GM12875 (cell line): ENCODE results near the gene ACVR1B.
A peak's percentile ranks its signal among the peaks of the same experiment; 100 is the strongest.

Experiments
- H3K4me3 ChIP-seq: one replicate; pipeline ENCODE4 v1.5.1; 2011; ENCODE audit warnings: low read depth, low read length, control low read depth
- TF ChIP-seq, protein P1 (sequence below): IDR thresholded peaks from 2 replicates; pipeline ENCODE4 v1.5.1; 2011; ENCODE audit warnings: low read depth, mild to moderate bottlenecking, control low read depth, inconsistent platforms, low read length, moderate library complexity, borderline replicate concordance; ENCODE audit not compliant: insufficient read depth

Gene ACVR1B

GRCh38 chr12:52038447-52038846 is 86.9 kb downstream of the ACVR1B start:
- TF ChIP-seq, protein P1, sequence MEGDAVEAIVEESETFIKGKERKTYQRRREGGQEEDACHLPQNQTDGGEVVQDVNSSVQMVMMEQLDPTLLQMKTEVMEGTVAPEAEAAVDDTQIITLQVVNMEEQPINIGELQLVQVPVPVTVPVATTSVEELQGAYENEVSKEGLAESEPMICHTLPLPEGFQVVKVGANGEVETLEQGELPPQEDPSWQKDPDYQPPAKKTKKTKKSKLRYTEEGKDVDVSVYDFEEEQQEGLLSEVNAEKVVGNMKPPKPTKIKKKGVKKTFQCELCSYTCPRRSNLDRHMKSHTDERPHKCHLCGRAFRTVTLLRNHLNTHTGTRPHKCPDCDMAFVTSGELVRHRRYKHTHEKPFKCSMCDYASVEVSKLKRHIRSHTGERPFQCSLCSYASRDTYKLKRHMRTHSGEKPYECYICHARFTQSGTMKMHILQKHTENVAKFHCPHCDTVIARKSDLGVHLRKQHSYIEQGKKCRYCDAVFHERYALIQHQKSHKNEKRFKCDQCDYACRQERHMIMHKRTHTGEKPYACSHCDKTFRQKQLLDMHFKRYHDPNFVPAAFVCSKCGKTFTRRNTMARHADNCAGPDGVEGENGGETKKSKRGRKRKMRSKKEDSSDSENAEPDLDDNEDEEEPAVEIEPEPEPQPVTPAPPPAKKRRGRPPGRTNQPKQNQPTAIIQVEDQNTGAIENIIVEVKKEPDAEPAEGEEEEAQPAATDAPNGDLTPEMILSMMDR, result no peak
- no peak overlapping the region for H3K4me3 ChIP-seq

DNA sequence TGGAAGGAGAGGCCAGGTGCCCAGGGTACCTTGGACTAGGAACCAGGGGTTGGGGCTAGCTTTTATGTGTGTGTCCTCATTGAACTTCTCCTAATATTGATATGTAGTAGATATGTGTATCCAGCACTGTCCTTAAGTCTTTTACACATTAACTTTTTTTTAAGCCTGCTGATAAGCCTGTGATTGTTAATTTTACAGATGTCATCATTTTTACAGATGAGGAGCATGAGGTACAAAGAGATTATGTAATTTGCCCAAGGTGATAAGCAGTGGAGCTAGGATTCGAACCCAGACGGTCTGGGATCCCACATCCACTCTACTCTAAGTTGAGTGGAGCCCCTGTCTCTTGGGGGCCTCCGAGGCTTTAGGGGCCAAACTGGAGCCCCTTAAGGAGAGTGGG is 89.5 kb downstream of the ACVR1B start:
- TF ChIP-seq, protein P1, result no peak
- H3K4me3 ChIP-seq, result no peak overlapping the region

DNA sequence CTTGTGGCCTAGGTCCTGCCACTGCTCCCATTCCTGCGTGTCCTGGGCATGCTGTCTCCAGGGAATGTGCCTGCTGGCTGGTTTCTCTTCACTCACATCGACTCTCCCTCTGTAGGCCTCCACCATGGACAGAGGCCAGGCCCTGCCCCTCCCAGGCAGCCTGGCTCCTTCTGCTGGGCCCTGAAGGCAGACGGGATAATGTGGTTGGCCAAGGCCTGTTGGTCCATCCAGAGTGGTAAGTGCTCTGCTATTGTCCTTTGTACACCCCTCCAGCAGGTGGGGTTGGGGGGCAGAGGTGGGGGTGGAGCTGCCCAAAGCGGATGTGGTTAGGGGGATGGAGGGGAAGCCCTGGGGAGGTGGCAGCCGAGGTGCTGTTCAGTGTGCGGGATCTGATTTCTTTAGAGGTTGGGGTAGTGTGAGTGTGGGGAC is 90.2 kb downstream of the ACVR1B start:
- H3K4me3 ChIP-seq, result peak overlapping the region; percentile 21

GRCh38 chr12:52042706-52043385 is 91.3 kb downstream of the ACVR1B start:
- TF ChIP-seq, protein P1, result no peak
- H3K4me3 ChIP-seq, result no peak overlapping the region

More for the DNA sequence above, 90.2 kb downstream of the ACVR1B start:
- TF ChIP-seq, protein P1, result peak; percentile 30; the same call in 1 of the 2 replicates

DNA sequence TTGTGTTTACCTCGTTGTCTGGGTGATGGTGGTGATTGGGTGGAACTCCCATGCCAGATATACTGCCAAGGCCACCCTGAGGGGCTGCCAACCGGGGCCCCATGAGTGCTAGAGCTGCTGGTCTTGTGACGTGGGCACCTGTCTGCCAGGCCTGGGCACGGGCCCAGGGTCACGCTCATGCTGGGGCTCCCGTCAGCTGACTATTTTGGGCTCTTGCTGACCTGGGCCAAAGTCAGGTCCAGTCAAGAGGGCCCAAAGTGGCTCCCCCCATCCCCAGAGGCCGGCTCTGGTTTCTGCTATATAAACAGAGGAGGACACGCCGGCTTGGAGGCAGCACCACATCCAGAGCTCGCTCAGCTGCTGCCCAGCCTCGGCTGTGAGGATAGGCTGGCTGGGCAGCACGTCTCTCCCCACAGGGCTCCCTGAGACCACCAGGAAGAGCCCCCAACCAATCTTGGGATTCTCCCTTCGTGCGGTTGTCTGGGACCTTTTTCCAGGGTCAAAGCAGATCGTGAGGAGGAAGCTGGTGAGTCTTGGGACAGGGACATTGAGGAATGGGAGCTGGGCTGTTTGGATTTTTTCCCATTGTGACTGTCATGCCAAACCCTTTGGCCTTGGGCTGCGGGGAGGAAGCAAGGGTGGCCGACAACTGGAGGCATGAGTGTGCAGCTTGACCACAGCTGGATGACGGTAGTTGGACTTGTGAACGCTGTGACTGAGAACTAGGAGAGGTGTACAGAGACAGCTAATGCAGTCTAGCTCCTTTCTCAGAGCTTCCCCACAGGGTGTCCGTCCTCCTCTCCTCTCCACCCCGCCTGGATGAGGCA is 92.1 kb downstream of the ACVR1B start:
- TF ChIP-seq, protein P1, result no peak
- H3K4me3 ChIP-seq, result no peak overlapping the region

- TF ChIP-seq, protein P1, result no peak
- H3K4me3 ChIP-seq, result no peak overlapping the region
Observed at GRCh38 chr12:52044292-52044983, 92.9 kb downstream of the ACVR1B start.
